H9 (cell line): ENCODE results near the gene ACTL7A. TPM values are rescaled to one million over a fixed set of nuclear protein-coding genes. Genes with fewer than 3 reads are reported as not detected.

Experiments used
- DNase-seq: peaks from one replicate; pipeline ENCODE4 v3.0.0-alpha.2; 2017
- H2AFZ ChIP-seq: one replicate; pipeline ENCODE4 v1.6.1; 2013; ENCODE audit warnings: mild to moderate bottlenecking, low read length, control low read depth, moderate library complexity
- H2AK5ac ChIP-seq: 2 replicates; pipeline ENCODE4 v1.6.1; 2013; ENCODE audit warnings: low read length, control low read depth, mixed read lengths; ENCODE audit not compliant: insufficient read length
- H2BK120ac ChIP-seq: one replicate; pipeline ENCODE4 v1.6.1; 2013; ENCODE audit warnings: low read depth, mild to moderate bottlenecking, low read length, control low read depth, inconsistent platforms; ENCODE audit not compliant: poor library complexity, severe bottlenecking
- H2BK12ac ChIP-seq: 2 replicates; pipeline ENCODE4 v1.6.1; 2013; ENCODE audit warnings: low read length, control low read depth, mixed read lengths, low read depth; ENCODE audit not compliant: insufficient read length
- H2BK15ac ChIP-seq: 2 replicates; pipeline ENCODE4 v1.6.1; 2013; ENCODE audit warnings: low read depth, low read length, control low read depth
- H2BK20ac ChIP-seq: one replicate; pipeline ENCODE4 v1.6.1; 2013; ENCODE audit warnings: low read depth, mild to moderate bottlenecking, low read length, control low read depth, inconsistent platforms; ENCODE audit not compliant: poor library complexity, severe bottlenecking
- H2BK5ac ChIP-seq: 2 replicates; pipeline ENCODE4 v1.6.1; 2013; ENCODE audit warnings: low read length, control low read depth, mixed read lengths; ENCODE audit not compliant: insufficient read length
- H3K14ac ChIP-seq: 2 replicates; pipeline ENCODE4 v1.6.1; 2013; ENCODE audit warnings: low read length, control low read depth; ENCODE audit not compliant: insufficient read depth
- H3K18ac ChIP-seq: 2 replicates; pipeline ENCODE4 v1.6.1; 2013; ENCODE audit warnings: low read depth, mild to moderate bottlenecking, mixed read lengths, low read length, control low read depth; ENCODE audit not compliant: insufficient read length
- H3K23ac ChIP-seq: 2 replicates; pipeline ENCODE4 v1.6.1; 2013; ENCODE audit warnings: low read length, control low read depth, mixed read lengths, low read depth; ENCODE audit not compliant: insufficient read length
- H3K23me2 ChIP-seq: 2 replicates; pipeline ENCODE4 v1.6.1; 2013; ENCODE audit warnings: low read depth, mild to moderate bottlenecking, mixed read lengths, low read length, control low read depth; ENCODE audit not compliant: insufficient read length, poor library complexity, severe bottlenecking
- H3K27ac ChIP-seq: 2 replicates; pipeline ENCODE4 v1.5.1; 2013; ENCODE audit warnings: low read length, control low read depth, mixed read lengths, low read depth; ENCODE audit not compliant: insufficient read length
- H3K27me3 ChIP-seq: 2 replicates; pipeline ENCODE4 v1.6.1; 2013; ENCODE audit warnings: low read length, control low read depth, inconsistent platforms; ENCODE audit not compliant: insufficient read depth
- H3K4ac ChIP-seq: 2 replicates; pipeline ENCODE4 v1.6.1; 2013; ENCODE audit warnings: low read depth, mild to moderate bottlenecking, control low read depth, inconsistent platforms, low read length, moderate library complexity
- H3K4me1 ChIP-seq: 2 replicates; pipeline ENCODE4 v1.6.1; 2013; ENCODE audit warnings: low read length, control low read depth, inconsistent platforms; ENCODE audit not compliant: insufficient read depth
- H3K4me2 ChIP-seq: 2 replicates; pipeline ENCODE4 v1.6.1; 2013; ENCODE audit warnings: low read length, control low read depth, mixed read lengths; ENCODE audit not compliant: insufficient read length, insufficient read depth
- H3K56ac ChIP-seq: 2 replicates; pipeline ENCODE4 v1.6.1; 2013; ENCODE audit warnings: low read depth, mild to moderate bottlenecking, mixed read lengths, low read length, control low read depth; ENCODE audit not compliant: insufficient read length
- H3K79me1 ChIP-seq: 2 replicates; pipeline ENCODE4 v1.6.1; 2013; ENCODE audit warnings: low read depth, mild to moderate bottlenecking, moderate library complexity, low read length, control low read depth, inconsistent platforms; ENCODE audit not compliant: insufficient read depth, poor library complexity, severe bottlenecking
- H3K79me2 ChIP-seq: 2 replicates; pipeline ENCODE4 v1.6.1; 2013; ENCODE audit warnings: low read length, control low read depth, inconsistent platforms; ENCODE audit not compliant: insufficient read depth
- H3K9ac ChIP-seq: 2 replicates; pipeline ENCODE4 v1.6.1; 2013; ENCODE audit warnings: low read length, control low read depth, mixed read lengths; ENCODE audit not compliant: insufficient read length; ENCODE audit errors: extremely low read depth
- H3K9me3 ChIP-seq: one replicate; pipeline ENCODE4 v1.6.1; 2013; ENCODE audit warnings: low read depth, low read length, inconsistent platforms; ENCODE audit not compliant: control insufficient read depth
- H3T11ph ChIP-seq: one replicate; pipeline ENCODE4 v1.6.1; 2013; ENCODE audit warnings: mild to moderate bottlenecking, low read length, control low read depth, inconsistent platforms
- H4K20me1 ChIP-seq: one replicate; pipeline ENCODE4 v1.6.1; 2013; ENCODE audit not compliant: control insufficient read depth, insufficient read length, insufficient read depth
- H4K5ac ChIP-seq: 2 replicates; pipeline ENCODE4 v1.6.1; 2013; ENCODE audit warnings: low read depth, mild to moderate bottlenecking, mixed read lengths, low read length, control low read depth; ENCODE audit not compliant: insufficient read length
- H4K8ac ChIP-seq: replicated peaks from 2 replicates; pipeline ENCODE4 v1.6.1; 2013; ENCODE audit warnings: low read length, control low read depth, mixed read lengths, low read depth; ENCODE audit not compliant: insufficient read length
- H4K91ac ChIP-seq: 2 replicates; pipeline ENCODE4 v1.6.1; 2013; ENCODE audit warnings: low read depth, mild to moderate bottlenecking, moderate library complexity, mixed read lengths, low read length, control low read depth; ENCODE audit not compliant: insufficient read length
- H3K27ac Mint-ChIP-seq, 3 experiments: 2 replicates in 2 of 3; 3 replicates in 1 of 3; pipeline ENCODE4 v1.8.0; 2020 to 2021; ENCODE audit warnings: mixed read lengths in 3 of 3, mild to moderate bottlenecking in 1 of 3, moderate library complexity in 1 of 3
- H3K27me3 Mint-ChIP-seq: 2 replicates; pipeline ENCODE4 v1.8.0; 2021; ENCODE audit warnings: low read depth, mild to moderate bottlenecking, moderate library complexity, mixed read lengths
- H3K36me3 Mint-ChIP-seq, 3 experiments: 2 replicates in 2 of 3; 3 replicates in 1 of 3; pipeline ENCODE4 v1.8.0; 2020 to 2021; ENCODE audit warnings: low read depth in 3 of 3, mixed read lengths in 3 of 3; ENCODE audit not compliant: insufficient read depth in 1 of 3
- H3K4me1 Mint-ChIP-seq, 2 experiments: 2 replicates each; pipeline ENCODE4 v1.8.0; 2020; ENCODE audit warnings: mixed read lengths in 2 of 2
- H3K4me3 Mint-ChIP-seq, 2 experiments: 2 replicates in 1 of 2; 3 replicates in 1 of 2; pipeline ENCODE4 v1.8.0; 2020 to 2021; ENCODE audit warnings: mild to moderate bottlenecking in 2 of 2, mixed read lengths in 2 of 2, moderate library complexity in 1 of 2
- H3K9me3 Mint-ChIP-seq, 2 experiments: 2 replicates in 1 of 2; 3 replicates in 1 of 2; pipeline ENCODE4 v1.8.0; 2020; ENCODE audit warnings: mild to moderate bottlenecking in 2 of 2, mixed read lengths in 2 of 2, moderate library complexity in 1 of 2
- WGBS: extraction: QIAGEN DNeasy Blood & Tissue Kit; methylation state at CpG from one replicate; pipeline ENCODE4 v1.1.7; 2013; ENCODE audit warnings: missing lambda C conversion rate, low lambda C conversion rate, mixed read lengths; ENCODE audit not compliant: insufficient read length; ENCODE audit errors: extremely low coverage; 5-methylcytosine and 5-hydroxymethylcytosine counted together
- total RNA-seq: library from RNA; stranded (reverse); gene quantifications from 2 replicates; pipeline ENCODE4 v1.2.1, GENCODE V29; 2021
- TF ChIP-seq, protein P1 (sequence below): fragments of 200-600 bp; sonication (generic); conservative IDR thresholded peaks from 3 replicates; pipeline ENCODE4 v1.8.0; 2021; ENCODE audit warnings: antibody characterized with exemption, mild to moderate bottlenecking

ACTL7A gene
- total RNA-seq, 1 experiment from 2014 or later: not detected

DNA sequence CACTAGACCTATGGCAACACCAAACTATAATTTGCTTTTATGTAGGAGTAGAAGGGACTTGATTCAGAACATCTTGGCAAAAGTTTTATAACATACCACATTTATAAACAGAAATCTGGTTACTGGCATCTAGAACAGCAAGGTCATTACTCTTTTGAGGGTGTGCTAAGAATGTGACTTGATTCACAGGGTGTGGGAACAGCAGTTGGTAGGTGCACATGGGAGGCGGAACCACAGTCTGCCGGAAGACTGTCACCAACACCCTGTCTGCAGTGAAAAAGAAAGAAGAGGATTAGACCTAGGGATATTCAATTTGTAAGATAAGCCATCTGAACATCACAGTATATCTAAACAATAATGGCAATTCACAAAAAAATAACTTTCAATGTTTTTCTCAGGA lies 48.8 kb downstream of the ACTL7A start:
- Mint-ChIP-seq H3K9me3 (no peaks in the 10 kb centered on the region), H3K27me3 (no peaks in the 10 kb centered on the region), H3K27ac (no peak overlapping the region), H3K36me3 (peaks cover 21 to 78% (median 54%) of the 10 kb centered on the region in 3 experiments; a peak in 6 of 7 replicates), H3K4me1 (no peaks in the 10 kb centered on the region), H3K4me3 (no peak overlapping the region)
- Histone ChIP-seq H3K23me2 (no peaks in the 10 kb centered on the region), H2BK12ac (no peak overlapping the region), H3K9ac (no peak overlapping the region), H3K27me3 (no peaks in the 10 kb centered on the region), H3K79me1 (no peaks in the 10 kb centered on the region), H3K4me1 (no peaks in the 10 kb centered on the region), H3T11ph (no peak overlapping the region), H3K23ac (no peak overlapping the region), H3K27ac (no peak overlapping the region), H3K18ac (no peak overlapping the region), H4K8ac (no peak overlapping the region), H4K20me1 (no peaks in the 10 kb centered on the region), H3K9me3 (no peaks in the 10 kb centered on the region), H3K79me2 (no peaks in the 10 kb centered on the region), H2AFZ (no peak overlapping the region), H3K4me2 (no peak overlapping the region), H2BK20ac (no peak overlapping the region), H3K14ac (no peak overlapping the region), H2AK5ac (no peak overlapping the region), H2BK120ac (no peak overlapping the region), H4K91ac (no peak overlapping the region), H3K56ac (no peak overlapping the region), H2BK15ac (no peak overlapping the region), H4K5ac (no peak overlapping the region), H2BK5ac (no peak overlapping the region), H3K4ac (no peak overlapping the region)
- WGBS: no CpG with 5 or more reads among the region's 2 CpGs
- TF ChIP-seq, protein P1, sequence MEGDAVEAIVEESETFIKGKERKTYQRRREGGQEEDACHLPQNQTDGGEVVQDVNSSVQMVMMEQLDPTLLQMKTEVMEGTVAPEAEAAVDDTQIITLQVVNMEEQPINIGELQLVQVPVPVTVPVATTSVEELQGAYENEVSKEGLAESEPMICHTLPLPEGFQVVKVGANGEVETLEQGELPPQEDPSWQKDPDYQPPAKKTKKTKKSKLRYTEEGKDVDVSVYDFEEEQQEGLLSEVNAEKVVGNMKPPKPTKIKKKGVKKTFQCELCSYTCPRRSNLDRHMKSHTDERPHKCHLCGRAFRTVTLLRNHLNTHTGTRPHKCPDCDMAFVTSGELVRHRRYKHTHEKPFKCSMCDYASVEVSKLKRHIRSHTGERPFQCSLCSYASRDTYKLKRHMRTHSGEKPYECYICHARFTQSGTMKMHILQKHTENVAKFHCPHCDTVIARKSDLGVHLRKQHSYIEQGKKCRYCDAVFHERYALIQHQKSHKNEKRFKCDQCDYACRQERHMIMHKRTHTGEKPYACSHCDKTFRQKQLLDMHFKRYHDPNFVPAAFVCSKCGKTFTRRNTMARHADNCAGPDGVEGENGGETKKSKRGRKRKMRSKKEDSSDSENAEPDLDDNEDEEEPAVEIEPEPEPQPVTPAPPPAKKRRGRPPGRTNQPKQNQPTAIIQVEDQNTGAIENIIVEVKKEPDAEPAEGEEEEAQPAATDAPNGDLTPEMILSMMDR: no peak
- no peak for DNase-seq
